ENCODE measurements around the gene SPRY1. TPM values are rescaled to one million over a fixed set of nuclear protein-coding genes. Genes with fewer than 3 reads are reported as not detected.

SPRY1 gene
- polyA plus RNA-seq, 3 donors = 19.2 to 191 (median 77.6) TPM

DNA sequence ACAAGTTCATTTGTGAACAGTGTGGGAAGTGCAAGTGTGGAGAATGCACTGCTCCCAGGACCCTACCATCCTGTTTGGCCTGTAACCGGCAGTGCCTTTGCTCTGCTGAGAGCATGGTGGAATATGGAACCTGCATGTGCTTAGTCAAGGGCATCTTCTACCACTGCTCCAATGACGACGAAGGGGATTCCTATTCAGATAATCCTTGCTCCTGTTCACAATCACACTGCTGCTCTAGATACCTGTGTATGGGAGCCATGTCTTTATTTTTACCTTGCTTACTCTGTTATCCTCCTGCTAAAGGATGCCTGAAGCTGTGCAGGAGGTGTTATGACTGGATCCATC, 5.5 kb downstream of the SPRY1 start:
- 55 to 86% (median 76%) methylated on average over 3 of the region's 3 CpGs for WGBS, 3 donors
- H3K27ac ChIP-seq (ENCODE audit: low read depth, low read length) = no peak overlapping the region

GRCh38 chr4:123403080-123403604, 6.5 kb downstream of the SPRY1 start:
- 73 to 86% (median 79%) methylated on average over 3 of the region's 3 CpGs for WGBS, 3 donors

GRCh38 chr4:123404533-123404932, 7.9 kb downstream of the SPRY1 start:
- H3K27ac ChIP-seq (ENCODE audit: low read depth, low read length) = no peak overlapping the region
- WGBS, 3 donors = 68 to 83% (median 74%) methylated on average over 4 of the region's 4 CpGs

More at GRCh38 chr4:123403080-123403604, 6.5 kb downstream of the SPRY1 start:
- no peak overlapping the region for H3K27ac ChIP-seq (ENCODE audit: low read depth, low read length)

DNA sequence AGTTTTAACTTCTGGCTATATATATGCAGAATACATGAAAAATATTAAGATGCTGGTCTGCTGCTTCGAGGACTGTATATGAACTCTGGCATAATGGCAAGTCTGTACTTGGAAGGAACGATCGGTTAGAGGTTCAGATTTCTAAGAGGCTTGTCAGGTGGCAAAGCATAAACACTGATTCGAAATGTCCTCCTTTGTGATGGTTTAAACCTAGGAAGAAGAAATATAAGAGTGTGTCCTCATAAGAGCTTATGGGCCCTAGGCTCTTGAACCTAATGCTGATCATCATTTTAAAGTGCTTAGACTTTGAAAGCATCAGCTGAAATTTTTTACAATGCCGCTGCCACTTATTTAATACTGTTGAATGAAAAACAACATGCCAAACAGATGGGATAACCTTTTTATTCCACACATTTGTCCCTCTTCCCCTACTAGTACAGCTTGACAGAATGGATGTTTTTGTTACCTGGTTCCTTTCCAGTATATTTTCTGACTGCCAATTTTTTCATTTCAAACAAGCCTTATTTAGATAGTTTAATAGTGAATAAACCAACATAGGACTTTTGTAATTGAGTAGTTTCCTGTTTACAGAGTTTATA, 8.8 kb downstream of the SPRY1 start:
- whole genome bisulfite sequencing, 3 donors = 53 to 79% (median 64%) methylated on average over 5 of the region's 5 CpGs
- no peak overlapping the region for H3K27ac ChIP-seq (ENCODE audit: low read depth, low read length)

DNA sequence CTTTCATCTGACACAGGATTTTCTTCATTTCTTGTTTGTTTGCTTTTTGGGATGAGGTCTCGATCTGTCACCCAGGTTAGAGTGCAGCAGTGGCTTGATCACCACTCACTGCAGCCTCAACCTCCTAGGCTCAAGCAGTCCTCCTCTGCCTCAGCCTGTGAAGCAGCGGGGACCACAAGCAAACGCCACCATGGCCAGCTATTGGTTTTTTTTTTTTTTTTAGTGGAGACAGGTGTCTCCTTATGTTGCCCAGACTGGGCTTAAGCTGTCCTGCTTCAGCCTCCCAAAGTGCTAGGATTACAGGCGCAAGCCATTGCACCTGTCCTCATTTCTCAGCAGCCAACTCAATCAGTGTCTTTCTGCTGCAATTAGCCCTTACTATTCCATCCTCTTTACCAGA, 10.3 kb downstream of the SPRY1 start:
- no peak overlapping the region for H3K27ac ChIP-seq (ENCODE audit: low read depth, low read length)
- WGBS, 3 donors = 91 to 97% (median 97%) methylated on average over 4 of the region's 4 CpGs

DNA sequence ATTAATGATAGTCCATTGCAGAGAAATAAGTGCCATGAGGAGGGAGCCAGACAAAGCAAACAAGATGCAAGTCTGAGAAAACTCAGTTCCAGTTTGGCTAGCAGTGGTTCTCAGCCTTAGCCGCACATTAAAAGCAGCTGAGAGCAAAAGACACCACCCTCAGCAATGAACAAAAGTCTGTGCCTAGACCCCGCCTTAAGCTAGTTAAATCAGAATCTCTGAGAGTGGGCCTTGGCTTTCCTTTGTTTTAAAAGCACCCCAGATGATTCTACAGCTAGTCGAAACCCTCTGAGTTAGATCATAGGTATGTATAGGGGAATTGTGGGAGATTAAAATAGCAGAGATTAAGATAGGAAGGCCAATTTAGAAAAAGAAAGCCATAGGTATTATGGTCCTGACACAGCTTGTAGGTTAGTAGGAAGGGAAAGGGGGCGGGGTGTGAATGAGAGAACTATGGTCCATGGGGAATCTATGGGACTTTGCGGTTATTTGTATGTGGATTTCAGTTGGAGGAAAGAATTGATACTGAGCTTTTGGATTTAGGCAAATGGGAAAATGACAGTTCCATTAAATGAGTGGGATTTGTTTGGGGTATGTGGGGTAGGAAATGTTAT, 12.0 kb downstream of the SPRY1 start:
- H3K27ac ChIP-seq (ENCODE audit: low read depth, low read length) = no peak overlapping the region
- WGBS, 3 donors = 83 to 92% (median 86%) methylated on average over 5 of the region's 5 CpGs

DNA sequence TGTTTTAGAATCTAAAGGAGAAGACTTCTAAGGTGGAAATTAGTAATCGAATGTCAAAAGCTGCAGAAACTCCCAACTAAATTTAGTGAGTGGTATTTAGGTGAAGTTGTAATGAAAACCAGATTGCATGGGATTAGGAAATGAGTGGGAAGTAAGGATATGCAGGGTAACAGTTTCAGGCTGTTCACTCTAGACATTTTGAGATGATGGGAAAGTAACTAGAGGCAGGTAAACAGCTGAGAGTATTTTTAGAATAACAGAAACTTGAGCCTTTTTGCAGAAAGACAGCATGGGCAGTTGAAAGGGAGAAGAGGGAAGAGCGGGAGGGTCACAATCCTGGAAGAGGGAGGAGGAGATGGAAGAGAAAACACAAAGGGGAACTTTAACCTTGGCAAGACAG, 12.7 kb downstream of the SPRY1 start:
- 66 to 91% (median 70%) methylated on average over 2 of the region's 2 CpGs for WGBS, 3 donors
- no peak overlapping the region for H3K27ac ChIP-seq (ENCODE audit: low read depth, low read length)

DNA sequence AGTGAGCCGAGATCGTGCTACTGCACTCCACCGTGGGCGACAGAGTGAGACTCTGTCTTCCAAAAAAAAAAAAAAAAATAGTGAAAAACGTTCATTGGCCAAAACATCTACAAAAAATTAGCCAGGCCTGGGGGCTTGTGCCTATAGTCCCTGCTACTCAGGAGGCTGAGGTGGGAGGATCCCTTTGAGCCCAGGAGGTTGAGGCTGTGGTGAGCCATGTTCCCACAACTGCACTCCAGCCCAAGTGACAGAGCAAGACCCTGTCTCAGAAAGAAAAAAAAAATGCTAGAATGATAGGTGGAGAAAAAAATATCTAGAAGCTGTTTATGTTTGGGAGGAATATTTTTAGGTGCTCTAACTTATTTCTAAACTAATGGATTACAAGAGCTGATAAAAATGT, 14.9 kb downstream of the SPRY1 start:
- WGBS, 3 donors = 85 to 89% (median 88%) methylated on average over 5 of the region's 5 CpGs
- no peak overlapping the region for H3K27ac ChIP-seq (ENCODE audit: low read depth, low read length)

DNA sequence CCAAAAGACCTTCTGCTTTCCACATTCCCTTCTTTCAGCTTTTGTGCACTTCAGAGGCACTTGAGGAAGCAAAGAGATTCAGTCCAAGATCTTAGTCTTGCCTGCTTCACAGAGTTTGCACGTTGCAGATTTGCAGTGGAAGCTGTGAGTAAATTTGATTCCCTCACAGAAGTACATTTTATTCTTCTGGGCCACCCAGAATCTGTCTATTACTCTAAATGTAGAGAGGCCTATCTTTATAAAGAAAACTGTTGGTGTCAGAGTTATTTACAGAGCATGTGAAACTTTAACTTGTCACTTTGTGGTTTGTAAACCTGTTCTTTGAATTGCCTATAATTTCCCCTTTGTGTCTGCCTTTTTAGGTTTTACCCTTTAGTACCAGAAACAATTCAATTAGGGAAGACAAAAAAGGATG, 15.5 kb downstream of the SPRY1 start:
- H3K27ac ChIP-seq (ENCODE audit: low read depth, low read length) = no peak overlapping the region
- WGBS, 3 donors = 0 to 6% (median 1%) methylated on average over 1 of the region's 1 CpG

GRCh38 chr4:123412700-123413512, 16.3 kb downstream of the SPRY1 start:
- H3K27ac ChIP-seq (ENCODE audit: low read depth, low read length) = no peak overlapping the region
- WGBS, 3 donors = 69 to 76% (median 72%) methylated on average over 4 of the region's 4 CpGs

DNA sequence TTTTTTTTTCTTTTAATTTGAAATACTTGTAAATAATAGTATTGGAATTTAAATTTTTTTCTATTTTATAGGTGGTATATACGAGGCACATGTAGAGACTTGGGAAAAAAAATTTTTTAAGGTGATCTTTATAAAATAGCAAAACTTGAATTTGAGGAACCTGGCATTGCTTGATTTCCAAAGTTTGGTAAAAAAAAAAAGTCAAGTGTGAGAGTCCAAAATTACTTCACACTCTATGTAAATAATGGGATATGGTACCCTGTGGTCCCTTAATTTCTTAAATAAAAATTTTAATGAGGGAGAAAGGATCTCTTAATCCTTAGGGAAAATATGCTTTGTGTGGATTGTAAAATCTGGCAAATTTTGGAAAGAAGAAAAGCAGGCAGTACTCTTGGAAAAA, 19.0 kb downstream of the SPRY1 start:
- no peak overlapping the region for H3K27ac ChIP-seq (ENCODE audit: low read depth, low read length)
- WGBS, 3 donors = 55 to 78% (median 69%) methylated on average over 1 of the region's 1 CpG

- no peak overlapping the region for H3K27ac ChIP-seq (ENCODE audit: low read depth, low read length)
- WGBS, 3 donors = 47 to 64% (median 58%) methylated on average over 6 of the region's 6 CpGs
Measured at GRCh38 chr4:123415977-123416376, 19.4 kb downstream of the SPRY1 start.

GRCh38 chr4:123417813-123418212, 21.2 kb downstream of the SPRY1 start:
- H3K27ac ChIP-seq (ENCODE audit: low read depth, low read length) = no peak overlapping the region
- WGBS, 3 donors = 51 to 66% (median 55%) methylated on average over 2 of the region's 2 CpGs

DNA sequence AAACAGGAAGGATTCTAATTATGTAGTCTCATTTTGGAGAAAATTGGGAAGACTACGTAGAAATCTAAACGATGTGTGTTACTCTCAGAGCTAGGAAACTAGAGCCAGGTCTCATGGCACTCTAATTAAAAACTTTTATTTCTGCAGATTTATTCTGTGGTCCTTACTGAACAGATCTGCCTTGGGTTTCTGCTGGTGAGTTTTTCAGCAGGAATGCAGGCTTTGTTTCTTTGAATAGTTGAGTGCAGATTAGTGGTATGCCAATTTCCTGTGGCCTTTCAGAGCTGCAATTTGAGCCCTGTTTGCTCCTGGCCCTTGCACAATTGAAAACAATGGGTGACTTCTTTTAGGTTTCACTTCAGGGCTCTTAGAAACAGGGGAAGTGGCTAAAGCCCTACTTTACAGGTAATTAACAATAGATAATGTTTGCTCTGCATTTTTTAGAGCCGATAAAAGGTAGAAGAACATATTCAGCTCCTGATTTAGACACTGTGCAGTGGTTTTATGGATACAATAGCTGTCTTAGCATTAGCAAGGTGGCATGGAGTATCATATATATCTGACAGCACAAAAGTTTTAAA, 21.8 kb downstream of the SPRY1 start:
- WGBS, 3 donors = 18 to 50% (median 29%) methylated on average over 3 of the region's 3 CpGs

GRCh38 chr4:123419885-123420755, 23.5 kb downstream of the SPRY1 start:
- WGBS, 3 donors = 69 to 86% (median 85%) methylated on average over 17 of the region's 17 CpGs
- H3K27ac ChIP-seq (ENCODE audit: low read depth, low read length) = no peak overlapping the region

More for the DNA sequence above, 21.8 kb downstream of the SPRY1 start:
- H3K27ac ChIP-seq (ENCODE audit: low read depth, low read length) = no peak overlapping the region

- 45 to 63% (median 54%) methylated on average over 6 of the region's 6 CpGs for WGBS, 3 donors
- H3K27ac ChIP-seq (ENCODE audit: low read depth, low read length) = no peak overlapping the region
Measured at GRCh38 chr4:123421227-123421936, 24.8 kb downstream of the SPRY1 start.

DNA sequence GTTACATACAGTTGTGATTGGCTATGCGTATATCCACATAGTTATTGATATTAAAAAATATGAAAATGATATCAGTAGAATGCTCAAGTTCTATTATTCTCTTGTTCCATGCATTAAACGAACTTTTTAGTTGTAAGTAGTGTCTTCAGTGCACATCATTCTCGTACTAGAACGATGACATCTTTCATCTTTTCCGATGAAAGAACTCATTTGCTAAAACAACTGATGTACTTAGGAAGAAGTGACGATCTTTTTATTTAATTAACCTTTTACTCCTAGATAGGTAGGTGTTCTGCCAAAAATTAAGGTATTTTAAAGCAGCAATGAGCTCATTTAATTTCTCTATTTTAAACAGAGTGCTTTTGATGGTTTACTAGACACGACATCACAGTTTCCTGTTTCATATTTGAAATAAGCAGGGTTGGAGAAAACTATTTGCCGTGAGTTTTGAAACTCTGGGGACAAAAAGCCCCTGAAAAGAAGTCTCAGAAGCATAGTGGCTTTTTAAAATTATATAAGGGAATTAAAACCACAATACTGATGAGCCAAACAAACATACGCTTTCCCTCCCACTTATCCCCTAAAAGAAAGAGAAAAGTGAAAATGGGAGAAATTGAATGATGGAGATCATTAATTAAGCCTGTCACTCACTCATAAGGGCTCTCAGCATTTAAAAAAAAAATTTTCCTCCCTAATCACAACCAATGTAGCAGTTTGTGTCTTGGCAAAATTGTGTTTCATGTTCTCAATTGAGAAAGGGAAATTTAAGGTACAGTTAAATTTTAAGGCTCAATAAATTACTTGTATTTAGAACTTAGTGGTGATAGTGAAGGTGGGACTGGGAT, 25.6 kb downstream of the SPRY1 start:
- WGBS, 3 donors = 69 to 79% (median 73%) methylated on average over 9 of the region's 9 CpGs
- no peak overlapping the region for H3K27ac ChIP-seq (ENCODE audit: low read depth, low read length)

Measured in adipose tissue (tissue), 3 donors.